ENCODE results near the gene LMBR1. TPM values are rescaled to one million over a fixed set of nuclear protein-coding genes. Genes with fewer than 3 reads are reported as not detected.

LMBR1 gene
- total and polyA plus RNA-seq, 2 donors (not counting 3 experiments of a cell fraction or from before 2014, with no cell fraction given), result 14.0 to 72.9 TPM

DNA sequence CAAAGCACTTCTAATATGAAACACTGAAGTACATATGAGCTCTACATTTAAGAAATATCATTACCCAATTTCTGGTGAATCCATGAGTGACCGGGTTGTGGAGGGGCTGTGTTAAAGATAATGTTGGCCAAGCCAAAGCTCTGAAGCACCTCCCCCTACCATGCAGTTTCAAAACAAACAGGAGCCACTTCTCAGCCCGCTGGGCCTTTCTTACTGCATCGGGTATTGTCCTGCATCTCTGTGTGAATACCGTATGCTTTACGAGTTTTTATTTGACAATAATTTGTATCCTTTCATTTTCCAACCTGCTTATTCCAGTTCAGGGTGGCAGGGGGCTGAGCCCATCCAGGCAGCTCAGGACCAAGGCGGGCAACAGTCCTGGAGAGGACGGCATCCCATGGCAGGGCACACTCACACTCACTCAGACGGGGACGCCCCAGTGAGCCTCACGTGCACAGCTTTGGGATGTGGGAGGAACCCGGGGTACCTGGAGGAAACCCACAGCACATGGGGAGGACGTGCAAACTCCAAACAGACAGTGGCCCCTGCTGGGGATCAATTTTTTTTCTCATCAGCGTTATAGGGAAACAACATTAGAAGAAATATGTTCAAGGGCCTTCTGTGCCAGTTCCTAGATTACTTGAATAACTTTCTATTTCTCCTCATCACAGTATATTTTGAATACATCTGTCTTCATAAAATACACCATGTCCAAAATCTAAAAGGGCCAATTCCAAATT, 250.5 kb downstream of the LMBR1 start:
- ChIA-PET POLR2A (interaction anchor here (0.7 kb wide), 1 partner anchor 681 kb away, joined by 4 read pairs; no protein-coding TSS in a partner anchor), CTCF (no interaction called here)

More for the DNA sequence above, 250.5 kb downstream of the LMBR1 start:
- DNase-seq (ENCODE audit: low read depth, low spot score), result no peak
- Histone ChIP-seq H3K4me1 (ENCODE audit: control insufficient read depth, extremely low read depth, insufficient read depth, low read length) (peaks cover 4% of the 10 kb centered on the region), H3K4me3 (replicated peaks in 1 of 3; ENCODE audit: insufficient read depth in 1 of 3, low read depth in 1 of 3, low read length in 3 of 3) (no peak overlapping the region), H3K36me3 (ENCODE audit: control insufficient read depth in 2 of 2, extremely low read depth in 1 of 2, insufficient read depth in 2 of 2, low read length in 2 of 2) (no peaks in the 10 kb centered on the region), H3K9ac (replicated peaks; ENCODE audit: extremely low read depth, insufficient read depth, low read length) (no peak overlapping the region), H3K4me2 (ENCODE audit: insufficient read depth, low read length) (no peak overlapping the region), H3K9me1 (replicated peaks; ENCODE audit: control insufficient read depth, extremely low read depth, insufficient read depth, low read length) (no peaks in the 10 kb centered on the region), H3K79me2 (ENCODE audit: control insufficient read depth, insufficient read depth, low read length) (no peaks in the 10 kb centered on the region), H4K20me1 (replicated peaks; ENCODE audit: control insufficient read depth, extremely low read depth, insufficient read depth, low read length) (no peaks in the 10 kb centered on the region), H3K27me3 (ENCODE audit: control insufficient read depth in 2 of 2, insufficient read depth in 2 of 2, low read length in 2 of 2) (peaks cover 2 to 8% of the 10 kb centered on the region in 2 experiments), H3K9me3 (replicated peaks; ENCODE audit: control insufficient read depth, insufficient read depth, low read length) (no peaks in the 10 kb centered on the region), H2AFZ (ENCODE audit: low read depth, low read length) (no peak overlapping the region), H3K27ac (ENCODE audit: insufficient read depth, low read depth, low read length) (no peak overlapping the region)
- no peak for FAIRE-seq
- intact Hi-C loops (cut with micrococcal nuclease) (loop anchor here (10.0 kb wide), 1 partner anchor 758 kb away; no protein-coding TSS in a partner anchor), dilution Hi-C loops (cut with MboI; ENCODE audit: extremely low pct_ligation_motif_present, low sequenced_read_pairs) (no loop called here)
- no TSS peak for BruUV-seq (replicated peaks)
- TF ChIP-seq JUN (IDR thresholded peaks at IDR 0.05; ENCODE audit: borderline replicate concordance, insufficient read depth, insufficient read length, low read depth) (no peak), POLR2A (IDR thresholded peaks at IDR 0.05; ENCODE audit: low read depth, low read length) (no peak), EZH2 (IDR thresholded peaks at IDR 0.05; ENCODE audit: borderline replicate concordance, low read depth, low read length, severe bottlenecking) (no peak), GATA2 (IDR thresholded peaks at IDR 0.05; ENCODE audit: insufficient read depth, insufficient read length, low read depth, low read length) (no peak), MYC (IDR thresholded peaks at IDR 0.05; ENCODE audit: low read depth, low read length) (no peak)
- TF ChIP-seq, protein P1, sequence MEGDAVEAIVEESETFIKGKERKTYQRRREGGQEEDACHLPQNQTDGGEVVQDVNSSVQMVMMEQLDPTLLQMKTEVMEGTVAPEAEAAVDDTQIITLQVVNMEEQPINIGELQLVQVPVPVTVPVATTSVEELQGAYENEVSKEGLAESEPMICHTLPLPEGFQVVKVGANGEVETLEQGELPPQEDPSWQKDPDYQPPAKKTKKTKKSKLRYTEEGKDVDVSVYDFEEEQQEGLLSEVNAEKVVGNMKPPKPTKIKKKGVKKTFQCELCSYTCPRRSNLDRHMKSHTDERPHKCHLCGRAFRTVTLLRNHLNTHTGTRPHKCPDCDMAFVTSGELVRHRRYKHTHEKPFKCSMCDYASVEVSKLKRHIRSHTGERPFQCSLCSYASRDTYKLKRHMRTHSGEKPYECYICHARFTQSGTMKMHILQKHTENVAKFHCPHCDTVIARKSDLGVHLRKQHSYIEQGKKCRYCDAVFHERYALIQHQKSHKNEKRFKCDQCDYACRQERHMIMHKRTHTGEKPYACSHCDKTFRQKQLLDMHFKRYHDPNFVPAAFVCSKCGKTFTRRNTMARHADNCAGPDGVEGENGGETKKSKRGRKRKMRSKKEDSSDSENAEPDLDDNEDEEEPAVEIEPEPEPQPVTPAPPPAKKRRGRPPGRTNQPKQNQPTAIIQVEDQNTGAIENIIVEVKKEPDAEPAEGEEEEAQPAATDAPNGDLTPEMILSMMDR (IDR thresholded peaks at IDR 0.05; ENCODE audit: extremely low read depth in 1 of 2, insufficient read depth in 1 of 2, low read depth in 1 of 2, low read length in 2 of 2), result no peak

Measured in endothelial cell of umbilical vein (primary cell).